Measurements from ENCODE around the gene SH3TC2.

- TF ChIP-seq, protein P1, sequence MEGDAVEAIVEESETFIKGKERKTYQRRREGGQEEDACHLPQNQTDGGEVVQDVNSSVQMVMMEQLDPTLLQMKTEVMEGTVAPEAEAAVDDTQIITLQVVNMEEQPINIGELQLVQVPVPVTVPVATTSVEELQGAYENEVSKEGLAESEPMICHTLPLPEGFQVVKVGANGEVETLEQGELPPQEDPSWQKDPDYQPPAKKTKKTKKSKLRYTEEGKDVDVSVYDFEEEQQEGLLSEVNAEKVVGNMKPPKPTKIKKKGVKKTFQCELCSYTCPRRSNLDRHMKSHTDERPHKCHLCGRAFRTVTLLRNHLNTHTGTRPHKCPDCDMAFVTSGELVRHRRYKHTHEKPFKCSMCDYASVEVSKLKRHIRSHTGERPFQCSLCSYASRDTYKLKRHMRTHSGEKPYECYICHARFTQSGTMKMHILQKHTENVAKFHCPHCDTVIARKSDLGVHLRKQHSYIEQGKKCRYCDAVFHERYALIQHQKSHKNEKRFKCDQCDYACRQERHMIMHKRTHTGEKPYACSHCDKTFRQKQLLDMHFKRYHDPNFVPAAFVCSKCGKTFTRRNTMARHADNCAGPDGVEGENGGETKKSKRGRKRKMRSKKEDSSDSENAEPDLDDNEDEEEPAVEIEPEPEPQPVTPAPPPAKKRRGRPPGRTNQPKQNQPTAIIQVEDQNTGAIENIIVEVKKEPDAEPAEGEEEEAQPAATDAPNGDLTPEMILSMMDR (IDR thresholded peaks at IDR 0.05) = no peak
- TF ChIP-seq POLR2A (IDR thresholded peaks at IDR 0.05) = no peak
Measured at GRCh38 chr5:149004559-149004958, 58.3 kb downstream of the SH3TC2 start.
